ENCODE results near the gene PPP2R5E. TPM values are rescaled to one million over a fixed set of nuclear protein-coding genes. Genes with fewer than 3 reads are reported as not detected.

The PPP2R5E gene
- total and polyA plus RNA-seq, 10 of the 15 experiments (the other 5 are each of a cell fraction or from before 2014, with no cell fraction given): 11.4 to 56.2 (median 22.7) TPM

DNA sequence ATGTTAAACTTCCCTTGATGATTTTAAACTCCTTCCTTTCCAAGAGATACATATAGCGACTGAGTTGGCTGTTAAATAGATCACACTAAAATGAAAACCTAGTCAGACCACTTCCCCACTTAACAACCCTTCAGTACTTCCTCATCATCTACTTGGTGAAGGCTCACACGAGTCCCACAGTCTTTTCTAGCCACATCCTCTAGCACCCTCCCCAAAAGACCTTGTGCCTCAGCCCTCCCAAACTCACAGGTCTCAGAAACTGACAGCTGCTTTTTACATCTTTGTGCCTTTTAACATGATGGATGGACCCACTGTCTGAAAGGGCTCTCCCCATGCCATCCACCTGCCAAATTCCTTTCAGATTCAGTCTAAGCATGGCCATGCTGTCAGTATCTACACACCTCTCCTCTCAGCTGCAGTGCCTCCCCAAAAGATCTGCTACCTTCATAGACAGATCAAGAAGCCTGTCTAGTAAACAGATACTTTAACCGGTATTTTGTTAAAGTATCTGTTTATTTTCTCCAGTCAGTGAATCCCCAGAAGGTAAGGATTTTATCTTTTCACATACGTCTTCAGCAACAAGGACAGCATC lies 159.3 kb downstream of the PPP2R5E start (continued):
- TF ChIP-seq POLR2A (IDR thresholded peaks at IDR 0.05; ENCODE audit: low read depth, low read length) (no peak), SRF (IDR thresholded peaks at IDR 0.05; ENCODE audit: low read depth in 2 of 2, low read length in 2 of 2) (no peak), BCL11A (IDR thresholded peaks at IDR 0.05; ENCODE audit: low read depth, low read length) (0 out of 2 replicates have a peak, but pooled peaks have one; percentile 39), HDGF (IDR thresholded peaks at IDR 0.05) (0 out of 2 replicates have a peak, but pooled peaks have one; percentile 32)

DNA sequence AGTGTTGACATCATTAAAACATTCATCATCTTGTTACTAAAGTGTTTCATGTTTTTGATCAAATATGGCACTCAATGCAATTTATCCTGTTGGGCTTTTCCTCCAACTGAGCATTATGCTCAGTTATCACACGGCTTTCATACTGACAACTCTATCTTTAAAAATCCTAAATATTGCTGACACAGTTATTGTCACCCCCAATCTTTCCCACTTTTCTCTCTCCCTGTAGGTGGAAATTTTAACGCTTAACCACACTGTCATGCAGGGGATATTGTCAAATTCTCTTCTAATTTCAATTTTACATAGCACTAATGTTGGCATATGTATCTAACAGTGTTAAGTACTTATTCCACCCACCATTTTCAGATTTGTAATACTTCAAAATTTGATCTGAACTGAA lies 164.7 kb downstream of the PPP2R5E start:
- in situ Hi-C loops (cut with MboI): no loop called here
- POLR2A ChIA-PET: no interaction called here
- WGBS (ENCODE audit: insufficient coverage, insufficient replicate concordance, low lambda C conversion rate, missing lambda C conversion rate): 100% methylated on average over 2 of the region's 2 CpGs

More for the DNA sequence above, 164.7 kb downstream of the PPP2R5E start:
- Histone ChIP-seq H3K4me3 (no peak overlapping the region), H3K4me2 (ENCODE audit: control insufficient read depth, insufficient read depth) (no peak overlapping the region), H3K4me1 (ENCODE audit: control insufficient read depth, insufficient read depth, low read length) (no peaks in the 10 kb centered on the region), H3K27ac (ENCODE audit: control insufficient read depth, insufficient read depth) (no peak overlapping the region), H3K9me3 (replicated peaks; ENCODE audit: control insufficient read depth, insufficient read depth, low read length) (no peaks in the 10 kb centered on the region), H3K36me3 (ENCODE audit: control insufficient read depth in 2 of 2, insufficient read depth in 2 of 2, low read length in 1 of 2) (peaks cover 0 to 11% of the 10 kb centered on the region in 2 experiments; a peak in 2 of 4 replicates), H4K20me1 (ENCODE audit: control insufficient read depth, insufficient read depth) (no peaks in the 10 kb centered on the region), H3K9ac (ENCODE audit: control insufficient read depth, insufficient read depth, low read length) (no peak overlapping the region), H3K79me2 (ENCODE audit: control insufficient read depth, insufficient read depth, low read length) (no peaks in the 10 kb centered on the region), H2AFZ (ENCODE audit: control insufficient read depth, low read depth, low read length) (no peak overlapping the region), H3K27me3 (replicated peaks in 1 of 2; ENCODE audit: control insufficient read depth in 2 of 2, insufficient read depth in 2 of 2, low read length in 1 of 2) (no peaks in the 10 kb centered on the region)
- BruUV-seq (replicated peaks): no TSS peak
- intact Hi-C loops (cut with micrococcal nuclease; ENCODE audit: unreplicated experiment): no loop called here
- TF ChIP-seq, protein P1, sequence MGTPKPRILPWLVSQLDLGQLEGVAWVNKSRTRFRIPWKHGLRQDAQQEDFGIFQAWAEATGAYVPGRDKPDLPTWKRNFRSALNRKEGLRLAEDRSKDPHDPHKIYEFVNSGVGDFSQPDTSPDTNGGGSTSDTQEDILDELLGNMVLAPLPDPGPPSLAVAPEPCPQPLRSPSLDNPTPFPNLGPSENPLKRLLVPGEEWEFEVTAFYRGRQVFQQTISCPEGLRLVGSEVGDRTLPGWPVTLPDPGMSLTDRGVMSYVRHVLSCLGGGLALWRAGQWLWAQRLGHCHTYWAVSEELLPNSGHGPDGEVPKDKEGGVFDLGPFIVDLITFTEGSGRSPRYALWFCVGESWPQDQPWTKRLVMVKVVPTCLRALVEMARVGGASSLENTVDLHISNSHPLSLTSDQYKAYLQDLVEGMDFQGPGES (IDR thresholded peaks at IDR 0.05): no peak
- TF ChIP-seq SREBF1 (IDR thresholded peaks at IDR 0.05; ENCODE audit: low read length) (no peak), HDAC2 (IDR thresholded peaks at IDR 0.05) (no peak), SIX5 (IDR thresholded peaks at IDR 0.05; ENCODE audit: low read depth, low read length, severe bottlenecking) (no peak), POLR2A (IDR thresholded peaks at IDR 0.05; ENCODE audit: low read depth, low read length) (no peak), HDGF (IDR thresholded peaks at IDR 0.05) (no peak), ZNF207 (IDR thresholded peaks at IDR 0.05; ENCODE audit: borderline replicate concordance) (no peak), ZBED1 (IDR thresholded peaks at IDR 0.05; ENCODE audit: borderline replicate concordance) (no peak), ZSCAN29 (IDR thresholded peaks at IDR 0.05) (no peak), POU2F2 (IDR thresholded peaks at IDR 0.05; ENCODE audit: borderline replicate concordance, low read depth, low read length) (no peak), RUNX3 (IDR thresholded peaks at IDR 0.05; ENCODE audit: low read length) (no peak), SMAD1 (IDR thresholded peaks at IDR 0.05; ENCODE audit: low read depth, partially characterized antibody) (no peak), CBX3 (IDR thresholded peaks at IDR 0.05; ENCODE audit: borderline replicate concordance, low read depth) (no peak)
- no peak for ATAC-seq
- no peak for FAIRE-seq
- ChIA-PET SMC1A (ENCODE audit: uncharacterized antibody, unreplicated experiment) (no interaction called here), RAD21 (ENCODE audit: unreplicated experiment) (no interaction called here), CTCF (interaction anchor here (1.8 kb wide), 1 partner anchor 10 kb away, joined by 3 read pairs; no protein-coding TSS in a partner anchor)
- no peak for DNase-seq (ENCODE audit: low read depth, low spot score)

Measured in GM12878 (cell line).